ENCODE measurements around the gene MAP3K20. TPM values are rescaled to one million over a fixed set of nuclear protein-coding genes. Genes with fewer than 3 reads are reported as not detected.
"Not testable (repeated sequence)": the region's sequence is repeated elsewhere in the genome, so short reads cannot be mapped to it uniquely, and the experiment has no call there.

MAP3K20 gene
- total RNA-seq, 1 donor from 2014 or later: 18.0 TPM

- Histone ChIP-seq H3K4me3 (no peak overlapping the region), H3K4me2 (no peak overlapping the region), H3K9me3 (ENCODE audit: low read depth) (no peaks in the 10 kb centered on the region), H4K20me1 (ENCODE audit: low read depth) (no peaks in the 10 kb centered on the region), H3K27me3 (no peaks in the 10 kb centered on the region), H3K4me1 (no peaks in the 10 kb centered on the region), H2AFZ (replicated peaks) (no peak overlapping the region), H3K9ac (no peak overlapping the region), H3K27ac (no peak overlapping the region), H3K36me3 (no peaks in the 10 kb centered on the region), H3F3A (ENCODE audit: low read depth) (no peaks in the 10 kb centered on the region), H3K79me2 (ENCODE audit: low read depth) (no peaks in the 10 kb centered on the region)
- Mint-ChIP-seq H3K9me3 (peaks cover 2% of the 10 kb centered on the region), H3K4me1 (peaks cover 5% of the 10 kb centered on the region), H3K27me3 (ENCODE audit: insufficient read depth, low read depth) (no peaks in the 10 kb centered on the region), H3K4me3 (no peak overlapping the region), H3K36me3 (no peaks in the 10 kb centered on the region), H3K27ac (no peak overlapping the region)
- no peak for TF ChIP-seq EZH2phosphoT487 (IDR thresholded peaks at IDR 0.05)
- no peak for DNase-seq (ENCODE audit: low spot score)
These were observed 38.2 kb upstream of the MAP3K20 start for GRCh38 chr2:173037245-173038120.

DNA sequence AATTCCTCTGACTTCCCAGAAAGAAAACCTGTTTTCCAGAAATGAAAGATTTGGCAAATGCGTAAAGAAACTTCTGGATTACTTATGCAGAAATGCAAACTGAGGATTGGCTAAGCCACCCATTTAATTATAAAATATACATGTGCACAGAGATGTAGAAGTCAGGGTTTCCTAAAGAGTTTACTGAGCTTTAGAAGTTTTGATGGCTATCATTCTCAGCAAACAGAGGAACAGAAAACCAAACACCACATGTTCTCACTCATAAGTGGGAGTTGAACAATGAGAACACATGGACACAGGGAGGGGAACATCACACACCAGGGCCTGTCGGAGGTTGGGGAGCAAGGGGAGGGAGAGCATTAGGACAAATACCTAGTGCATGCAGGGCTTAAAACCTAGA lies 37.4 kb upstream of the MAP3K20 start:
- H3K4me1 Mint-ChIP-seq; H3K27ac ChIP-seq; H3K36me3 ChIP-seq; H3K36me3 Mint-ChIP-seq; H3K9ac ChIP-seq; H3K9me3 ChIP-seq (ENCODE audit: low read depth); H3K4me2 ChIP-seq; H3F3A ChIP-seq (ENCODE audit: low read depth); H3K4me3 Mint-ChIP-seq; H2AFZ ChIP-seq (replicated peaks); DNase-seq (ENCODE audit: low spot score); H3K27me3 Mint-ChIP-seq (ENCODE audit: insufficient read depth, low read depth); H3K4me3 ChIP-seq; H3K27me3 ChIP-seq; H4K20me1 ChIP-seq (ENCODE audit: low read depth); H3K9me3 Mint-ChIP-seq; H3K4me1 ChIP-seq; H3K79me2 ChIP-seq (ENCODE audit: low read depth); H3K27ac Mint-ChIP-seq: not testable (repeated sequence)

- H3K4me1 Mint-ChIP-seq: peaks cover 5% of the 10 kb centered on the region
- H2AFZ ChIP-seq (replicated peaks): no peak overlapping the region
- peaks cover 2% of the 10 kb centered on the region for H3K27me3 Mint-ChIP-seq (ENCODE audit: insufficient read depth, low read depth)
- no peaks in the 10 kb centered on the region for H3F3A ChIP-seq (ENCODE audit: low read depth)
- no peak overlapping the region for H3K4me3 Mint-ChIP-seq
- no peaks in the 10 kb centered on the region for H4K20me1 ChIP-seq (ENCODE audit: low read depth)
- no peak overlapping the region for H3K4me2 ChIP-seq
- H3K4me3 ChIP-seq: no peak overlapping the region
- TF ChIP-seq EZH2 (IDR thresholded peaks at IDR 0.05) (no peak), EZH2phosphoT487 (IDR thresholded peaks at IDR 0.05) (no peak)
- TF ChIP-seq, protein P1, sequence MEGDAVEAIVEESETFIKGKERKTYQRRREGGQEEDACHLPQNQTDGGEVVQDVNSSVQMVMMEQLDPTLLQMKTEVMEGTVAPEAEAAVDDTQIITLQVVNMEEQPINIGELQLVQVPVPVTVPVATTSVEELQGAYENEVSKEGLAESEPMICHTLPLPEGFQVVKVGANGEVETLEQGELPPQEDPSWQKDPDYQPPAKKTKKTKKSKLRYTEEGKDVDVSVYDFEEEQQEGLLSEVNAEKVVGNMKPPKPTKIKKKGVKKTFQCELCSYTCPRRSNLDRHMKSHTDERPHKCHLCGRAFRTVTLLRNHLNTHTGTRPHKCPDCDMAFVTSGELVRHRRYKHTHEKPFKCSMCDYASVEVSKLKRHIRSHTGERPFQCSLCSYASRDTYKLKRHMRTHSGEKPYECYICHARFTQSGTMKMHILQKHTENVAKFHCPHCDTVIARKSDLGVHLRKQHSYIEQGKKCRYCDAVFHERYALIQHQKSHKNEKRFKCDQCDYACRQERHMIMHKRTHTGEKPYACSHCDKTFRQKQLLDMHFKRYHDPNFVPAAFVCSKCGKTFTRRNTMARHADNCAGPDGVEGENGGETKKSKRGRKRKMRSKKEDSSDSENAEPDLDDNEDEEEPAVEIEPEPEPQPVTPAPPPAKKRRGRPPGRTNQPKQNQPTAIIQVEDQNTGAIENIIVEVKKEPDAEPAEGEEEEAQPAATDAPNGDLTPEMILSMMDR (IDR thresholded peaks at IDR 0.05): no peak
- H3K9me3 Mint-ChIP-seq: peaks cover 2% of the 10 kb centered on the region
- H3K27me3 ChIP-seq: no peaks in the 10 kb centered on the region
- H3K27ac Mint-ChIP-seq: no peak overlapping the region
- no peak for DNase-seq (ENCODE audit: low spot score)
- no peaks in the 10 kb centered on the region for H3K79me2 ChIP-seq (ENCODE audit: low read depth)
- no peak overlapping the region for H3K9ac ChIP-seq
- H3K4me1 ChIP-seq: no peaks in the 10 kb centered on the region
- H3K36me3 ChIP-seq: no peaks in the 10 kb centered on the region
- H3K9me3 ChIP-seq (ENCODE audit: low read depth): no peaks in the 10 kb centered on the region
- no peaks in the 10 kb centered on the region for H3K36me3 Mint-ChIP-seq
- no peak overlapping the region for H3K27ac ChIP-seq
These were observed 34.9 kb upstream of the MAP3K20 start for GRCh38 chr2:173040729-173041128.

- H3K4me3 Mint-ChIP-seq: no peak overlapping the region
- Histone ChIP-seq H3K27me3 (no peaks in the 10 kb centered on the region), H3K27ac (no peak overlapping the region), H3K9me3 (ENCODE audit: low read depth) (no peaks in the 10 kb centered on the region), H3F3A (ENCODE audit: low read depth) (no peaks in the 10 kb centered on the region), H3K79me2 (ENCODE audit: low read depth) (no peaks in the 10 kb centered on the region), H2AFZ (replicated peaks) (no peak overlapping the region), H3K36me3 (no peaks in the 10 kb centered on the region), H3K9ac (no peak overlapping the region), H3K4me2 (no peak overlapping the region), H3K4me3 (no peak overlapping the region), H3K4me1 (peaks cover 10% of the 10 kb centered on the region), H4K20me1 (ENCODE audit: low read depth) (no peaks in the 10 kb centered on the region)
- H3K27me3 Mint-ChIP-seq (ENCODE audit: insufficient read depth, low read depth): peaks cover 2% of the 10 kb centered on the region
- no peak for DNase-seq (ENCODE audit: low spot score)
- H3K36me3 Mint-ChIP-seq: no peaks in the 10 kb centered on the region
- H3K27ac Mint-ChIP-seq: no peak overlapping the region
- TF ChIP-seq EZH2phosphoT487 (IDR thresholded peaks at IDR 0.05): no peak
- TF ChIP-seq, protein P1 (IDR thresholded peaks at IDR 0.05): no peak
- TF ChIP-seq EZH2 (IDR thresholded peaks at IDR 0.05): no peak
- peaks cover 2% of the 10 kb centered on the region for H3K9me3 Mint-ChIP-seq
- H3K4me1 Mint-ChIP-seq: peaks cover 11% of the 10 kb centered on the region
These were observed 32.2 kb upstream of the MAP3K20 start for GRCh38 chr2:173043476-173043875.

Data from neural progenitor cell (in vitro differentiated cells).